Measurements from ENCODE around the gene CSMD2.
"Not testable (repeated sequence)": the region's sequence is repeated elsewhere in the genome, so short reads cannot be mapped to it uniquely, and the experiment has no call there.

CSMD2 gene

GRCh38 chr1:34101151-34101550, 63.9 kb downstream of the CSMD2 start:
- no peak for DNase-seq

GRCh38 chr1:34100332-34100731, 64.7 kb downstream of the CSMD2 start:
- DNase-seq, result no peak

GRCh38 chr1:34092399-34092798, 72.6 kb downstream of the CSMD2 start:
- DNase-seq, result not testable (repeated sequence)

- DNase-seq, result no peak
These were observed 75.3 kb downstream of the CSMD2 start for GRCh38 chr1:34089731-34090130.

DNA sequence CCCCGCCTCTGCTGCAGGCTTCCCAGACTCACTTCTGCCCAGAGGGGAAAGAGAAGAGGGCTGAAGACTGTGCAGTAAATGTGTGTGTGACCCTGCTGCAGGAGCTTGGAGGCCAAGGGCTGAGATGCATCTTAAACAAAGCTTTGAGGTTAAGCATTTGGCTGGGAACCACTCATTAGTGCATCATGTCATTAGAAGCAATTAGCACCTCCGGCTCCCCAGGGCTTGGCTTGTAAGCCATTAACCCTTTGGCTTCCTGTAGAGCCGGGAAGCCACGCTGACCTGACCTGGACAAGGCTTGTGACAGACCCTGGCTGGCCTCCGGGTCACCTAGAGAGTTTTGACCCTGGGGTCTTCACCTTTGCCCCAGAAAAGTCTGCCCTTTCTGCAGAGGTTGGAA, 77.0 kb downstream of the CSMD2 start:
- DNase-seq, result no peak

DNA sequence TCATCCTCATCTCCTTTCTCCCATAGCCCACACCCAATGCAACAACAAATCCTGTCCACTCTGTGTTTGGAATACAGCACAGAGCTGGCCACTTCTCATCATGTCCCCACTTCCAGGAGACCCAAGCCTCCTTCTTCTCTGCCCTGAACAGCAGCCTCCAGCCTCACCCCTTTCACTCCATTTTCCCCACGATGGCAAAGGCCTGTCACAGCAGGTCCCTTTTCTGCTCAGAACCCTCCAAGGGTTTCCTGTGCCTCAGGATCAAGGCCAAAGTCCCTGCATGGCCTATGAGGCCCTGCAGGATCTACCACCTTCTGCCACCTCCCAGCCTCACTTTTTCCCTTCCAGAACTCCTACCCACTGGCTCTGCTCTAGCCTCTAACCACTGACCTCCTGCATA, 78.5 kb downstream of the CSMD2 start:
- no peak for DNase-seq

- DNase-seq, result no peak
These were observed 81.1 kb downstream of the CSMD2 start for GRCh38 chr1:34083974-34084373.

DNA sequence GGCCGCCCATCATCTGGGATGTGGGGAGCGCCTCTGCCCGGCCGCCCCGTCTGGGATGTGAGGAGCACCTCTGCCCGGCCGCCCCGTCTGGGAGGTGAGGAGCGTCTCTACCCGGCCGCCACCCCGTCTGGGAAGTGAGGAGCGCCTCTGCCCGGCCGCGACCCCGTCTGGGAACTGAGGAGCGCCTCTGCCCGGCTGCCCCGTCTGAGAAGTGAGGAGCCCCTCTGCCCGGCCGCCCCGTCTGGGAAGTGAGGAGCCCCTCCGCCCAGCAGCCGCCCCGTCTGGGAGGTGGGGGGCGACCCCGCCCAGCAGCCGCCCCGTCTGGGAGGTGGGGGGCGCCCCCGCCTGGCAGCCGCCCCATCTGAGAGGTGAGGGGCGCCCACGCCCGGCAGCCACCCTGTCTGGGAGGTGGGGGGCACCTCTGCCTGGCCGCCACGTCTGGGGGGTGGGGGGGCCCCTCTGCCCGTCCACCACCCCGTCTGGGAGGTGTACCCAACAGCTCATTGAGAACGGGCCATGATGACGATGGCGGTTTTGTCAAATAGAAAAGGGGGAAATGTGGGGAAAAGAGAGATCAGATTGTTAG, 82.9 kb downstream of the CSMD2 start:
- DNase-seq, result not testable (repeated sequence)

- DNase-seq, result no peak
These were observed 86.6 kb downstream of the CSMD2 start for GRCh38 chr1:34078383-34078782.

DNA sequence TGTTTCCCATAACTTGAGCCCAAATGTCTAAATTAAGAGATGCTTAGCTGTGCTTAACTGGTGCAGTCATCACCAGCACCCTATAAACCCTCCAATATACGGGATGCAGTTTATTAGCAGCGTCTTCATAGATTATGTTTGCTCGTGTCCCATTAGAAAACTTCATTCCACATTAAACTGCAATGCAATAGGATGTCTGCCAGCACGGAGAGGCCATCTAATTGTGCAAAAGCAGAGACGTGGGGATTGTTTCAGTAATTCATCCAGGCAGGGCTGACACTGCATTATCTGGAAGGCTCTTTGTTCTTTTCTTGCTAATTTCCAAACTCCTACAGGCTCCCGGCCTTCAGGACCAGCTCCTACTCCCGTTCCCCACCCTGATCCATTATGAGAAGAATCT, 89.5 kb downstream of the CSMD2 start:
- no peak for DNase-seq

- DNase-seq, result no peak
These were observed 91.9 kb downstream of the CSMD2 start for GRCh38 chr1:34073028-34073695.

DNA sequence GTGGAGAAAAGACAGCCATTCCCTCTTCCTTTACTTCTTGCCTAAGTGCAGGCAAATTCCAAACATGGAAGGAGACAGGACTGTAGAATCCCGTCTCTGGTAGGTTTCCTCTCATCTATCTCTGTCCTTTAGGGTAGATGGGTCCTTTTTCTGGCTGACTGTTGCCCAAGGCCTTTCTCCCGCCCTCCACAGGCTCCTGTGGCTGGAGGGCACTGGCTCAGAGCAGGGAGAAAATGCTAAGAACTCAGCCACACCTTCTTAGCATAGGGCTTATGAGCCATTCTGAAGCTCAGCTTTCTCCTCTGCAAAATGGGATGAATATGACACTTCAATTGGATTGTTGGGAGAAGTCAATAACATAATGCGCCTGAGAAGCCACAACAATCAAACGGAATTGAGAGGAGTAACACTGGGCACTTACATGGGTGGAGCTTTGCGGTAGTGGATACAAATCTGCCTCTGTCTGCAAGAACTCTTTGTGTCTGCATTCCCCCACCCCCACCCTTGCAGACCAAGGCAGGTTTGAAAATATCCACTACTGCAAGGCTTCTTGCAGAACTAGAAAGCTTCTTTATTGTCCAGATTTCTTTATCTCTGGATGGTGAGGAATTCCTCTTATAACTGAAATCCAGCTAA, 94.7 kb downstream of the CSMD2 start:
- no peak for DNase-seq

- DNase-seq, result no peak
These were observed 97.9 kb downstream of the CSMD2 start for GRCh38 chr1:34066981-34067603.

GRCh38 chr1:34066166-34066565, 98.9 kb downstream of the CSMD2 start:
- no peak for DNase-seq

DNA sequence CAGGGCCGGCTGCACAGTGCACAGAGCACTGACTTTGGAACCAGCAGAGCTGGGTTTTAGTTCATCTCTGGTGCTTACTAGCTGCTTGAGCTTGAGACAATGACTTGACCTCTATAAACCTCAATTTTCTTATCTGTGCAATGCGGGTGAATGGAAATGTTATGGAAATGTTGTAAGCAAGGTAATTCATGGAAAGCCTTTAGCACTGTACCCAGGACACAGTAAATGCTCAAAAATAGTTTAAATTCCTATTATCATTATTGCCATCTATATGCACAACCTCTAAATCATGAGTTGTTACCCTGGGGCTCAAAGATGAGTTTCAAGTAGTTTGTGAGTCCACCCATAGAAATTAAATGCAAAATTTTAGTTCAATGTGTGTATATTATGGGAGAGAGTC, 99.5 kb downstream of the CSMD2 start:
- no peak for DNase-seq

DNA sequence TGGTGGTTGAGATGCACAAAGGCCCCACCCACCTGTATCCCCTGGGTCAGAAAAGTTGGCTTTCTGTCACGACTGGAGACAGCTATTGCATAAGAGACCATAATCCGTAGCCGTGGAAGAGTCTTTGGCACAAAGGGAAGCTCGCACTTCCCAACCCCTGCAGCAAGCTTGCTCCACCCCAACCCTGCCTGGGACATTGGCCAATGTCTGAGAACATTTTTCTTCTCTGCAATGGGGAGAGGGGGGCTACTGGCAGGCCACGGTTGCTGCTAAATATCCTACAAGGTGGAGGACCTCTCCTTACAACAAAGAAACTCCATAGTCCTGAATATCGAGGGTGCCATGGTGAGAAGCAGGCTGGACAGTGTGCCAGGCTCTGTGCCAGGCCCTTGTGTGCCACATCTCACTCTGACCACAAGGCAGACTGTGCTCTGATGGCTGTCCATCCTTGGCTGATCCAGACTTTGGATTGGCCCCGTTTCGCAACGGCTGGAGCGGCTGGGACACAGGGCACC, 104.1 kb downstream of the CSMD2 start:
- no peak for DNase-seq

GRCh38 chr1:34060187-34060730, 104.8 kb downstream of the CSMD2 start:
- no peak for DNase-seq

DNA sequence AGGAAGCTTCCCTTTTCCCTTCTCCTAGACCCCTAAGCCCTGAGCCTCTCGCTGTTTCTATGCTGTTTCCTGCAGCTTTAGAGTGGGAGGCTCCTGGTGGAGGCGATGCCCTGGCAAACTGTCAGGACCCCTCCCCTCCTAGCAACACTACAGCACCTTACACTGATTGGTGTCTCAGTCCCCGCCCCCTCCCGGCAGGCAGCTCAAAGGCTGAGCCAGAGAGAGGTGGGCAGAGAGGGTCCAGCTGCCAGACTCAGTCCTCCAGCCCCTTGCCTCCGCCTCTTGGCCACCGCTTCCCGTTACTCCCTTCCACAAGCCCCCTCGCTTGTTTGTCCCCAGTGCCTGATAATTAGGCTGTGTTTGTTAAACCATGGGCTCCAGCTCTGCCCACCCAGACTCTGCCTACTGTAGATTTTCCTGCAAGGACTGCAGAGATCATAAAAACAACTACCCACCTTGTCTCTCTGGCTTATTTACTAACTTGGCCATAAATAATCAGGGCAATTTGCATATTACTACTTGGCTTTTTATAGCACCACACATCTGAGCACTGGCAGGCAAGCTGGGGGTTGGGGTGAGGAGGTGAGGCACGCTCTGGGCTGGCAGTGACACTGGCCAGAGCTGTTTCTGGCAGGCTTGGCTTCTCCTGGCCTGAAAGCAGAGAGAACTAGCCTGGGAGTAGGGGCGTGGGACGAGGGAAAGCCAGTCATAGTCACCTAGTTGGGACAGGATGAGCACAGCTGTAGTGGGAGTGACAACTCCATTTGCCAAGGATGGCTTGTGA, 107.5 kb downstream of the CSMD2 start:
- DNase-seq, result no peak

- no peak for DNase-seq
These were observed 109.2 kb downstream of the CSMD2 start for GRCh38 chr1:34055818-34056217.

DNA sequence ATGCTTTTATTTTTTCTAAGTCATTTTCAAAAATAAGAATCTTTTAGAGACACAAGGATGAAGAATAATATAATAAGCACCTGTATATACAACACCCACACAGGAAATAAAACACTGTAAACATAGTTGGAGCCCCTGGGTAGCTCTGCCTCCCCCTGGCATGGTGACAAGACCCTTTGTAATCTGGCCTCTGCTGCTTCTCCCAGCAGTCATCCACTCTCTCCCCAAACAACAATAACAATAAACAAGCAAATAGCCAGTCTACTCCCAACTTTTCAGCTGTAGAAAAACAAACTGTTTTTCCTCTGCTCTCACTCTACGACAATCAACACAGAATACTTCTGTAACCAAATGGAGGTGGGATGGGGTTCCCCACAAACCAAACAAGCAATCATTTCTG, 110.1 kb downstream of the CSMD2 start:
- no peak for DNase-seq

DNA sequence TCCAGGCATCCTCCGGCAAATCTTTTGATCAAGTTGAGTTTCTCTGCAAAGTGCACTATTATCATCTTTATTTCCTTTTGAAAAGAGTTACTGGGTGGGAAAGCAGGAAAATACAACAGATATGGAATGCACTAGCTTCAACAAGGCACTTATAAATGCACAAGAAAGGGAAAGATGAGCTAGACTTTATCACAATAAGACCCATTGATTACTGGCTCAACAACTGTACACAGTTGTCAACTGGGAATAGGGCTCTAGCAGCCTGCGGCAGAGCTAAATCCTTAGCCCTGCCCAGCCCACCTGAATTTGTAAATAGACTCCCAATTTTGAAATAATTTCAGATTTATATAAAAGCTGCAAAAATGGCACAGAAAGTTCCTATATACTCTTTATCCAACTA, 111.4 kb downstream of the CSMD2 start:
- no peak for DNase-seq

GRCh38 chr1:34052565-34052964, 112.5 kb downstream of the CSMD2 start:
- DNase-seq, result no peak

All from activated CD4-positive, CD25-positive, alpha-beta regulatory T cell (primary cell).